ENCODE results near the gene VIPR1.

The VIPR1 gene

DNA sequence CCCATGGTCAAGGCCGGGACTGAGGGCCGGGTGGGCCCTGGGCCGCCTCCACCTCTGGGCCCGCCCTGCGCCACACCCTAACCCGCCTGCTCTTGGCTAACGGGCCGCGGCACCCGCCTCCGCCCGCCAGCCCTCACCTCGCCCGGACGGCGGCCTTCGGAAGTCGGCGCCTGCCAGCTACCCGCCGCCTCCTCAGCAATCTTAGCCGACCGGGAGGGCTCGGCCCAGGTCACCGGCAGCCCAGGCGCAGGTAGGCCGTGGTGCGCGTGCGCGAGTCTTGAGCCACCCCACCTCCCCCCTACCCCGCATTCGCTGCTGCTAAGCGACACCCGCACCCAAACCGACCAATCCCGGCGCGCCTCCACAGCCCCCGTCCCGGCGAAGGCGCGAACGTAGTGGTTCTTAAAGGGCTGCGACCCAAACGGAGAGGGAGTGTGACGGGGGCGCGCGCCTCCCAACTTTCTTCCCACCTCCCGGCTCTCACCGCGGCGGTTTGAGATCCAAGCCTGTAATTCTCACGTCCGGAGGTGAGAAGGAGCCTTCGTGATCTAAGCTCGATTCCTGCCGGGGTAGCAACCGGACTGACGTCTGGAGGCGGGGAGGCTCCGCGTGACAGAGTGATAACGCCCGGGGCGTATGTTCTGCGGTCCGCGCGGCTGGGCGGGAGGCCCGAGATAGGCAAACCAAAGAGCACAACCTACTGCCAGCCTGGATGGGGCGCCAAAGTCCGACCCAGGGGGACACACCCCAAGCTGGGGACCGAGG lies 79.4 kb downstream of the VIPR1 start, which contains the start of gene SEC22C (continued):
- TF ChIP-seq SP2 (tag by site-specific recombination; IDR thresholded peaks at IDR 0.05) = peak; percentile 87
- peak; percentile 88; the same call in 1 of the 2 replicates for TF ChIP-seq ZNF391 (tag by site-specific recombination; IDR thresholded peaks at IDR 0.05; ENCODE audit: borderline replicate concordance, low read depth)
- peak; percentile 83 for TF ChIP-seq WT1 (tag by site-specific recombination; IDR thresholded peaks at IDR 0.05)
- TF ChIP-seq ZNF777 (tag by site-specific recombination; IDR thresholded peaks at IDR 0.05; ENCODE audit: borderline replicate concordance) = no peak
- TF ChIP-seq ZNF132 (tag by site-specific recombination; IDR thresholded peaks at IDR 0.05; ENCODE audit: borderline replicate concordance) = no peak
- 0 out of 2 replicates have a peak, but pooled peaks have one; percentile 31 for TF ChIP-seq ZNF366 (tag by site-specific recombination; conservative IDR thresholded peaks at IDR 0.05)
- TF ChIP-seq KLF7 (tag by site-specific recombination; IDR thresholded peaks at IDR 0.05; ENCODE audit: borderline replicate concordance) = peak; percentile 49
- TF ChIP-seq SP3 (tag by site-specific recombination; IDR thresholded peaks at IDR 0.05) = peak; percentile 75
- peak; percentile 82 for TF ChIP-seq ZEB2 (tag by site-specific recombination; IDR thresholded peaks at IDR 0.05)
- TF ChIP-seq, protein P1, sequence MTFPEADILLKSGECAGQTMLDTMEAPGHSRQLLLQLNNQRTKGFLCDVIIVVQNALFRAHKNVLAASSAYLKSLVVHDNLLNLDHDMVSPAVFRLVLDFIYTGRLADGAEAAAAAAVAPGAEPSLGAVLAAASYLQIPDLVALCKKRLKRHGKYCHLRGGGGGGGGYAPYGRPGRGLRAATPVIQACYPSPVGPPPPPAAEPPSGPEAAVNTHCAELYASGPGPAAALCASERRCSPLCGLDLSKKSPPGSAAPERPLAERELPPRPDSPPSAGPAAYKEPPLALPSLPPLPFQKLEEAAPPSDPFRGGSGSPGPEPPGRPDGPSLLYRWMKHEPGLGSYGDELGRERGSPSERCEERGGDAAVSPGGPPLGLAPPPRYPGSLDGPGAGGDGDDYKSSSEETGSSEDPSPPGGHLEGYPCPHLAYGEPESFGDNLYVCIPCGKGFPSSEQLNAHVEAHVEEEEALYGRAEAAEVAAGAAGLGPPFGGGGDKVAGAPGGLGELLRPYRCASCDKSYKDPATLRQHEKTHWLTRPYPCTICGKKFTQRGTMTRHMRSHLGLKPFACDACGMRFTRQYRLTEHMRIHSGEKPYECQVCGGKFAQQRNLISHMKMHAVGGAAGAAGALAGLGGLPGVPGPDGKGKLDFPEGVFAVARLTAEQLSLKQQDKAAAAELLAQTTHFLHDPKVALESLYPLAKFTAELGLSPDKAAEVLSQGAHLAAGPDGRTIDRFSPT (tag by site-specific recombination; IDR thresholded peaks at IDR 0.05) = 0 out of 2 replicates have a peak, but pooled peaks have one; percentile 43
- 0 out of 2 replicates have a peak, but pooled peaks have one; percentile 58 for TF ChIP-seq ZBTB1 (tag by site-specific recombination; IDR thresholded peaks at IDR 0.05)
- TF ChIP-seq ZNF610 (tag by site-specific recombination; IDR thresholded peaks at IDR 0.05; ENCODE audit: borderline replicate concordance) = peak; percentile 56; the same call in 1 of the 2 replicates
- peak; percentile 57 for TF ChIP-seq ZNF341 (tag by site-specific recombination; IDR thresholded peaks at IDR 0.05; ENCODE audit: low read depth)
- TF ChIP-seq ZIC2 (tag by site-specific recombination; IDR thresholded peaks at IDR 0.05) = peak; percentile 48
- TF ChIP-seq ZNF426 (tag by site-specific recombination; IDR thresholded peaks at IDR 0.05) = no peak
- TF ChIP-seq ZBTB17 (tag by site-specific recombination; IDR thresholded peaks at IDR 0.05) = peak; percentile 88
- TF ChIP-seq, protein P2, sequence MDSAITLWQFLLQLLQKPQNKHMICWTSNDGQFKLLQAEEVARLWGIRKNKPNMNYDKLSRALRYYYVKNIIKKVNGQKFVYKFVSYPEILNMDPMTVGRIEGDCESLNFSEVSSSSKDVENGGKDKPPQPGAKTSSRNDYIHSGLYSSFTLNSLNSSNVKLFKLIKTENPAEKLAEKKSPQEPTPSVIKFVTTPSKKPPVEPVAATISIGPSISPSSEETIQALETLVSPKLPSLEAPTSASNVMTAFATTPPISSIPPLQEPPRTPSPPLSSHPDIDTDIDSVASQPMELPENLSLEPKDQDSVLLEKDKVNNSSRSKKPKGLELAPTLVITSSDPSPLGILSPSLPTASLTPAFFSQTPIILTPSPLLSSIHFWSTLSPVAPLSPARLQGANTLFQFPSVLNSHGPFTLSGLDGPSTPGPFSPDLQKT (IDR thresholded peaks at IDR 0.05; ENCODE audit: borderline replicate concordance, low read depth, low read length) = no peak
- TF ChIP-seq KLF9 (tag by site-specific recombination; IDR thresholded peaks at IDR 0.05; ENCODE audit: low read depth) = peak; percentile 70
- peak; percentile 85 for TF ChIP-seq KLF1 (tag by site-specific recombination; IDR thresholded peaks at IDR 0.05)
- TF ChIP-seq, protein P3, sequence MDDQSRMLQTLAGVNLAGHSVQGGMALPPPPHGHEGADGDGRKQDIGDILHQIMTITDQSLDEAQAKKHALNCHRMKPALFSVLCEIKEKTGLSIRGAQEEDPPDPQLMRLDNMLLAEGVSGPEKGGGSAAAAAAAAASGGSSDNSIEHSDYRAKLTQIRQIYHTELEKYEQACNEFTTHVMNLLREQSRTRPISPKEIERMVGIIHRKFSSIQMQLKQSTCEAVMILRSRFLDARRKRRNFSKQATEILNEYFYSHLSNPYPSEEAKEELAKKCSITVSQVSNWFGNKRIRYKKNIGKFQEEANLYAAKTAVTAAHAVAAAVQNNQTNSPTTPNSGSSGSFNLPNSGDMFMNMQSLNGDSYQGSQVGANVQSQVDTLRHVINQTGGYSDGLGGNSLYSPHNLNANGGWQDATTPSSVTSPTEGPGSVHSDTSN (CRISPR knock-in tag; IDR thresholded peaks at IDR 0.05) = no peak
- TF ChIP-seq ZNF112 (tag by site-specific recombination; IDR thresholded peaks at IDR 0.05) = no peak

DNA sequence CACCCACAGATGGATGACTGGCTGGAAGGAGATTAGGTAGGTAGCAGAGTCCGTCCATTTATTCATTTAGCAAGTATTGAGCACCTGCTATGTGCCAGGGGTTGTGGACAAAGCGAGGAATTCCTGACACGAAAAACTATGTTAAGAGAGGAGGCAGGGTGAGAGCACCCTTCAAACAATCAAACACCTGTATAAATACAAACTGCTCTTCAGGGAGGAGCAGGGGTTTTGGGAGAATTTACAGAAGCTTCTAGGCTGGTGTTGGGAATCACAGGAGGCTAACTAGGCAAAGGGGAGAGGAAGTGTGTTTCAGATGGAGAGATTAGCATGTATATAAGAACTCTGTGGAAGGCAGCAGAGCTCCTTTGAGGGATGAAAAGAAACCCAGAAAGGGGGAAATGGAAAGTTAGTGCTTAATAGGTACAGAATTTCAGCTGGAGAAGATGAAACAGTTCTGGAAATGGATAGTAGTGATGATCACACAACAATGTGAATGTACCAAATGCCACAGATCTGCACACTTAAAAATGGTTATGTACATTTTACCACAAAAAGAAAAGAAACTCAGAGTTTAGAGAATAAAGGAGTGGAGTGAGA lies 80.1 kb downstream of the VIPR1 start:
- Histone ChIP-seq H3K36me3 (ENCODE audit: control insufficient read depth in 2 of 2, insufficient read depth in 1 of 2, low read length in 2 of 2) (peaks cover 0 to 18% of the 10 kb centered on the region in 2 experiments; a peak in 2 of 3 replicates), H3K9me3 (ENCODE audit: control insufficient read depth, insufficient read depth, low read depth, low read length) (no peaks in the 10 kb centered on the region), H3K27ac (ENCODE audit: extremely low read depth, low read depth, low read length) (peak overlapping the region; percentile 62), H3K4me3 (ENCODE audit: low read depth, low read length) (peak overlapping the region; percentile 86), H3K4me1 (ENCODE audit: control insufficient read depth, insufficient read depth, low read length) (0 out of 2 replicates have a peak, but pooled peaks cover 2% of the 10 kb centered on the region)
- CTCF ChIA-PET = interaction anchor here (0.6 to 1.6 kb wide), 6 partner anchors 10 to 171 kb away, joined by 3 to 8 read pairs (median 4); no protein-coding TSS in a partner anchor
- POLR2A ChIA-PET = interaction anchor here (0.7 to 3.7 kb wide), 5 partner anchors 8 to 71 kb away, joined by 3 to 38 read pairs (median 4); partner anchors contain the start of genes NKTR, SS18L2 and ZBTB47
- TF ChIP-seq ZNF202 (tag by site-specific recombination; IDR thresholded peaks at IDR 0.05; ENCODE audit: borderline replicate concordance) (no peak), PRDM1 (tag by site-specific recombination; IDR thresholded peaks at IDR 0.05) (0 out of 2 replicates have a peak, but pooled peaks have one; percentile 15), ZNF664 (tag by site-specific recombination; IDR thresholded peaks at IDR 0.05) (peak; percentile 65; the same call in 1 of the 2 replicates), ZFP41 (tag by site-specific recombination; IDR thresholded peaks at IDR 0.05; ENCODE audit: borderline replicate concordance) (no peak), ZNF404 (tag by site-specific recombination; IDR thresholded peaks at IDR 0.05) (no peak), MYNN (tag by site-specific recombination; IDR thresholded peaks at IDR 0.05; ENCODE audit: borderline replicate concordance) (no peak), GLIS1 (tag by site-specific recombination; IDR thresholded peaks at IDR 0.05) (0 out of 2 replicates have a peak, but pooled peaks have one; percentile 2)
- TF ChIP-seq, protein P4, sequence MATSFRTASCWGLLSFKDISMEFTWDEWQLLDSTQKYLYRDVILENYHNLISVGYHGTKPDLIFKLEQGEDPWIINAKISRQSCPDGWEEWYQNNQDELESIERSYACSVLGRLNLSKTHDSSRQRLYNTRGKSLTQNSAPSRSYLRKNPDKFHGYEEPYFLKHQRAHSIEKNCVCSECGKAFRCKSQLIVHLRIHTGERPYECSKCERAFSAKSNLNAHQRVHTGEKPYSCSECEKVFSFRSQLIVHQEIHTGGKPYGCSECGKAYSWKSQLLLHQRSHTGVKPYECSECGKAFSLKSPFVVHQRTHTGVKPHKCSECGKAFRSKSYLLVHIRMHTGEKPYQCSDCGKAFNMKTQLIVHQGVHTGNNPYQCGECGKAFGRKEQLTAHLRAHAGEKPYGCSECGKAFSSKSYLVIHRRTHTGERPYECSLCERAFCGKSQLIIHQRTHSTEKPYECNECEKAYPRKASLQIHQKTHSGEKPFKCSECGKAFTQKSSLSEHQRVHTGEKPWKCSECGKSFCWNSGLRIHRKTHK (tag by site-specific recombination; IDR thresholded peaks at IDR 0.05) = no peak
